BE2C (cell line): ENCODE results near the gene CD160.

Source experiments
- DNase-seq: peaks from one replicate; pipeline ENCODE4 v3.0.0-alpha.2; 2020
- H3K27me3 ChIP-seq: fragments of 250-450 bp; sonication (Bioruptor Pico); 2 replicates; pipeline ENCODE4 v1.5.1; 2020; ENCODE audit warnings: mild to moderate bottlenecking
- H3K36me3 ChIP-seq: fragments of 250-450 bp; sonication (Bioruptor Pico); 2 replicates; pipeline ENCODE4 v1.5.1; 2020; ENCODE audit warnings: mild to moderate bottlenecking
- H3K4me1 ChIP-seq: fragments of 250-450 bp; sonication (Bioruptor Pico); 2 replicates; pipeline ENCODE4 v1.5.1; 2020
- H3K4me3 ChIP-seq: 2 replicates; pipeline ENCODE4 v1.5.1; 2011; ENCODE audit warnings: low read depth, low read length
- H3K9me3 ChIP-seq: fragments of 250-450 bp; sonication (Bioruptor Pico); 2 replicates; pipeline ENCODE4 v1.5.1; 2020
- CTCF ChIP-seq: IDR thresholded peaks from 2 replicates; pipeline ENCODE4 v1.5.1; 2012; ENCODE audit warnings: mild to moderate bottlenecking, low read depth, low read length

CD160 gene

GRCh38 chr1:145701306-145701862 is 17.9 kb upstream of the CD160 start:
- no peaks in the 10 kb centered on the region for H3K4me1 ChIP-seq
- TF ChIP-seq CTCF: no peak
- no peaks in the 10 kb centered on the region; the same call in 1 of the 2 replicates for H3K27me3 ChIP-seq
- H3K4me3 ChIP-seq: no peak overlapping the region
- DNase-seq: no peak
- H3K36me3 ChIP-seq: no peaks in the 10 kb centered on the region
- no peaks in the 10 kb centered on the region for H3K9me3 ChIP-seq

GRCh38 chr1:145702052-145702451 is 17.2 kb upstream of the CD160 start:
- Histone ChIP-seq H3K36me3 (no peaks in the 10 kb centered on the region), H3K9me3 (no peaks in the 10 kb centered on the region), H3K27me3 (no peaks in the 10 kb centered on the region; the same call in 1 of the 2 replicates), H3K4me1 (no peaks in the 10 kb centered on the region), H3K4me3 (no peak overlapping the region)
- TF ChIP-seq CTCF: no peak
- no peak for DNase-seq

- DNase-seq: no peak
Measured at GRCh38 chr1:145702826-145703225, 16.5 kb upstream of the CD160 start.

GRCh38 chr1:145705622-145706021 is 13.7 kb upstream of the CD160 start:
- no peak overlapping the region for H3K4me3 ChIP-seq
- H3K4me1 ChIP-seq: no peaks in the 10 kb centered on the region
- no peak for TF ChIP-seq CTCF
- H3K27me3 ChIP-seq: no peaks in the 10 kb centered on the region; the same call in 1 of the 2 replicates
- DNase-seq: no peak
- H3K36me3 ChIP-seq: no peaks in the 10 kb centered on the region
- H3K9me3 ChIP-seq: no peaks in the 10 kb centered on the region

More at GRCh38 chr1:145702826-145703225, 16.5 kb upstream of the CD160 start:
- no peaks in the 10 kb centered on the region for H3K9me3 ChIP-seq
- H3K36me3 ChIP-seq: no peaks in the 10 kb centered on the region
- H3K4me1 ChIP-seq: no peaks in the 10 kb centered on the region
- no peak overlapping the region for H3K4me3 ChIP-seq
- no peak for TF ChIP-seq CTCF
- no peaks in the 10 kb centered on the region; the same call in 1 of the 2 replicates for H3K27me3 ChIP-seq

GRCh38 chr1:145706086-145706664 is 13.1 kb upstream of the CD160 start:
- no peak for DNase-seq
- no peaks in the 10 kb centered on the region for H3K4me1 ChIP-seq
- H3K36me3 ChIP-seq: no peaks in the 10 kb centered on the region
- H3K9me3 ChIP-seq: no peaks in the 10 kb centered on the region
- H3K4me3 ChIP-seq: no peak overlapping the region
- TF ChIP-seq CTCF: no peak
- no peaks in the 10 kb centered on the region; the same call in 1 of the 2 replicates for H3K27me3 ChIP-seq

- no peaks in the 10 kb centered on the region for H3K9me3 ChIP-seq
- H3K4me1 ChIP-seq: no peaks in the 10 kb centered on the region
- no peak for DNase-seq
- no peaks in the 10 kb centered on the region for H3K36me3 ChIP-seq
- H3K4me3 ChIP-seq: no peak within 1 kb of the TSS
- H3K27me3 ChIP-seq: no peaks in the 10 kb centered on the region; the same call in 1 of the 2 replicates
- TF ChIP-seq CTCF: no peak
Measured at GRCh38 chr1:145707183-145707867, 12.0 kb upstream of the CD160 start, which contains the start of gene PDZK1. PDZK1 (minus strand) TSS chr1:145707368; CDS start chr1:145688021, 19,347 bp downstream.
